ENCODE data around the gene TRAPPC12. TPM values are rescaled to one million over a fixed set of nuclear protein-coding genes. Genes with fewer than 3 reads are reported as not detected.

Gene TRAPPC12
- total RNA-seq, result 10 to 100 TPM; 69.5 to 73.2 TPM

DNA sequence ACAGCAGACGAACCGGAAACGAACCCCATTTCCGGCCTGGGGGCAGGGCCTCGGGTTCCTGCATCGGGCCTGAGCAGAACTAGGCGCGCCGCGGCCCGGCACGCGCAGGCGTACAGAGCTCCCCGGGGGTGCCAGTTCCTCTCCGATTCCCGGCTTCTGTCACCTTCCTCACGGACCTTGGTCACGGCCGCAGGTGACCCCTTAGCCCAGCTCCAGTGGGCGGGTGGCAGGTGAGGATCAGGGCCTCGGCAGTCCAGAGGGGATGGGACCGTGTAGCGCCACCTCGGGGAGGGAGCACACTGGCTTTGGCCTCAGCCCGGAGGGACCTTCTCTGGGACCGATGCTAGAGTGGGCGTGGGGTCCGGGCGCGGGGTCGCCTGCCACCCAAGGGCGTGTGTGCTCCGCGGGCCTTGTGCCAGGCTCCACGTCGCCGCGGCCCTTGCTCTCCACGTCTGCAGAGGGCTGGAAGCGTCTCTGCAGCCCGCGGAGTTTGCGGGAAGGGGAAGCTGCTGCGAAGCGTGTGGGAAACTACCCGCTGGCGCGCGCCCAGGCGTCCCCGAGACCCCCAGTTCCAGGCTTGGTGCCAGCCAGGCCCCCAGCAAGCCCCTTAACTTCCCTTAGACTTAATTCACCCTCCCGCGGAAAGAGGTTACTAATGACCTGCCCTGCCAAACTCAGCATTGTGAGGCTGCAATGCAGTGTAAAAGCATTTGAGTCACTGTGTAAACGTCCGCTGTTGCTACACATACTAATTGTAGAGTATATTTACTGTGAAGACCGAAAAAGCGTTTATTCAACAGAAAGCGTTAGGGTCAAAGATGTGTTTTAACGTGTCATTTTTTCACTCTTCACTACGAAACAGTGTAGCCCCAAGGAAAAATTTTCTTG, at the start of gene TRAPPC12:
TRAPPC12 (plus strand) TSS at position 48 of the 888 bp plus-strand sequence. CDS start 7,930 bp downstream, outside the sequence.
- Histone ChIP-seq H3K27me3 (no peaks in the 10 kb centered on the region), H3K4me1 (peaks cover 0 to 34% of the 10 kb centered on the region in 2 donors), H3K27ac (peak within 1 kb of the TSS; percentile 90 to 95), H3K36me3 (no peaks in the 10 kb centered on the region), H3K9me3 (no peaks in the 10 kb centered on the region), H3K4me3 (peak within 1 kb of the TSS; percentile 66 to 83)
- TF ChIP-seq, protein P1, sequence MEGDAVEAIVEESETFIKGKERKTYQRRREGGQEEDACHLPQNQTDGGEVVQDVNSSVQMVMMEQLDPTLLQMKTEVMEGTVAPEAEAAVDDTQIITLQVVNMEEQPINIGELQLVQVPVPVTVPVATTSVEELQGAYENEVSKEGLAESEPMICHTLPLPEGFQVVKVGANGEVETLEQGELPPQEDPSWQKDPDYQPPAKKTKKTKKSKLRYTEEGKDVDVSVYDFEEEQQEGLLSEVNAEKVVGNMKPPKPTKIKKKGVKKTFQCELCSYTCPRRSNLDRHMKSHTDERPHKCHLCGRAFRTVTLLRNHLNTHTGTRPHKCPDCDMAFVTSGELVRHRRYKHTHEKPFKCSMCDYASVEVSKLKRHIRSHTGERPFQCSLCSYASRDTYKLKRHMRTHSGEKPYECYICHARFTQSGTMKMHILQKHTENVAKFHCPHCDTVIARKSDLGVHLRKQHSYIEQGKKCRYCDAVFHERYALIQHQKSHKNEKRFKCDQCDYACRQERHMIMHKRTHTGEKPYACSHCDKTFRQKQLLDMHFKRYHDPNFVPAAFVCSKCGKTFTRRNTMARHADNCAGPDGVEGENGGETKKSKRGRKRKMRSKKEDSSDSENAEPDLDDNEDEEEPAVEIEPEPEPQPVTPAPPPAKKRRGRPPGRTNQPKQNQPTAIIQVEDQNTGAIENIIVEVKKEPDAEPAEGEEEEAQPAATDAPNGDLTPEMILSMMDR (IDR thresholded peaks at IDR 0.05), result peak; percentile 30 to 72
- peak; percentile 89 for DNase-seq (ENCODE audit: low spot score)

DNA sequence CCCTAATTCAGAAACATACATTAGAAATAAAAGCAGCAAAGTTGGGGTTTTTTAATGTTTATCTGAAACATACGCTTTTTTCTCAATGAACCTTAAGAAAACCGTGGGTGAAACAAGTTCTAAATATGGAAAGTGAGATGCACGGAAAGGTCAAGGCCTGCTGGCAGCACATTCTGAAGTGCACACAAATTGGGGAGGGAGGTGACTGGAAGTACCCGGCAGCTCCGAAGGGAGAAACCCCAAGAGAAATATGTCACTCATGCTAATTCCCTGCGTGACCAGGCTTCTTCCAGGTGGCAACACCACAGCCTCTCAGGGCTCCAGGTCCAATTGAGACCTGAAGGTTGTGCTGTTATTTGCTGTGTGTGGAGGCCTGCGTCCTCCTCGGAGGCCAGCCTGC, 47.4 kb upstream of the TRAPPC12 start:
- no peak overlapping the region for H3K27ac ChIP-seq
- H3K9me3 ChIP-seq, result no peaks in the 10 kb centered on the region
- no peak for DNase-seq (ENCODE audit: low spot score)
- H3K4me3 ChIP-seq, result no peak overlapping the region
- TF ChIP-seq, protein P1 (IDR thresholded peaks at IDR 0.05), result no peak
- no peaks in the 10 kb centered on the region for H3K36me3 ChIP-seq
- H3K4me1 ChIP-seq, result no peaks in the 10 kb centered on the region
- H3K27me3 ChIP-seq, result no peaks in the 10 kb centered on the region

DNA sequence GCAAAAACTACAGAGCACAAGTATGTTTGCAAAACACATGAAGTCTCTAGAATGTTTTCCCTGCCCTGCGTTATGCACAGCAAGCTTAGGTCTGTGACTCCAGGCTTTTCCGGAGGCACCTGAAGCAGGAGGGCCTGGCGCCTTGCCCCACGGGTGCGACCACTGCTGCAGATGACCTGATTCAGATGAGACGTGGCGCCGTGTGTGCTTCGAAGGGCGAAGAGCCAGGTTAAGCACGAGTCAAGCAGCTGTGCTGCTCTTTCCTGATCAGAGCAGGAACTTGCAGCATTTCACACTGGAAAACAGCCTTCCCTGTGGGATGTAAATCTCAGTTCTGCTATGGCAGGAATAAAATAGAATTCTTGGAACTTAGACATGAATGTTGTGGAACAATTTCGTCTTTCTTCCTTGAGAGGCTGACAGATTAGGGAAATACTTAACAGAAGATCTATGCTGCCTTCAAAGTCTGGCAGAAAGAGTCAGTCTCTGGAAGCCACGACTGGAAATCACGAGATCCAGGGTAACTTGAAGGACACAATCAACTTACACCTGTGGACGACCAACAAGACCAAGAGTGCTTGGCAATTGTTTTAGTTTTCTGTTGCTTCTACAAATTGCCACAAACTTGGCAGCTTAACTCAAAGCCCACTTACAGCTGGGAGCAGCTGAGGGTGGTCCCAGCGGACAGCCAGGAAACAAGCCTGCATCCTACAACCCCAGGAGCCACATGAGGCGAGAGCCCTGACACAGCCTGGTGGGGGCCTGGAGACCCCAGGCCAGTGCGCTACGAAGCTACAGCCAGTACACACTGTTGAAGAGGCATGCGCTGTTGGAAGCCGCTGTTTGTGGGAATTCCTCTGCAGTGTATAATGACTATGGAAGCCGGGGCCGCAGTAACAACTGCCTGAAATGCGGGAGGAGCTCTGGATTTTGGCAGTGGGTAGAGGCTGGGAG, 44.8 kb upstream of the TRAPPC12 start:
- no peak for DNase-seq (ENCODE audit: low spot score)
- Histone ChIP-seq H3K27ac (no peak overlapping the region), H3K36me3 (no peaks in the 10 kb centered on the region), H3K27me3 (no peaks in the 10 kb centered on the region), H3K4me3 (no peak overlapping the region), H3K4me1 (no peaks in the 10 kb centered on the region), H3K9me3 (no peaks in the 10 kb centered on the region)
- TF ChIP-seq, protein P1 (IDR thresholded peaks at IDR 0.05), result no peak

DNA sequence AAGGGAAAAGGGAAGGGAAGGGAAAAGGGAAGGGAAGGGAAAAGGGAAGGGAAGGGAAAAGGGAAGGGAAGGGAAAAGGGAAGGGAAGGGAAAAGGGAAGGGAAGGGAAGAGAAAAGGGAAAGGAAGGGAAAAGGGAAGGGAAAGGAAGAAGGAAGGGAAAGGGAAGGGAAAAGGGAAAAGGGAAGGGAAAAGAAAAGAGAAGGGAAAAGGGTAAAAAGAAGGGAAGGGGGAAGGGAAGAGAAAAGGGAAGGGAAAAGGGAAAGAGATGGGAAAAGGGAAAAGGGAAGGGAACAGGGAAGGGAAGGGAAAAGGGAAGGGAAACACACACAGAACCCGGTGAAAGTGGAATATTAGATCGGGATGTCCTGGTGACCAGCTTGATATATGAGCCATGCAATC, 42.6 kb upstream of the TRAPPC12 start:
- TF ChIP-seq, protein P1 (IDR thresholded peaks at IDR 0.05), result no peak
- Histone ChIP-seq H3K4me3 (no peak overlapping the region), H3K27ac (no peak overlapping the region), H3K27me3 (no peaks in the 10 kb centered on the region), H3K4me1 (no peaks in the 10 kb centered on the region), H3K36me3 (no peaks in the 10 kb centered on the region), H3K9me3 (no peaks in the 10 kb centered on the region)
- DNase-seq (ENCODE audit: low spot score), result no peak

DNA sequence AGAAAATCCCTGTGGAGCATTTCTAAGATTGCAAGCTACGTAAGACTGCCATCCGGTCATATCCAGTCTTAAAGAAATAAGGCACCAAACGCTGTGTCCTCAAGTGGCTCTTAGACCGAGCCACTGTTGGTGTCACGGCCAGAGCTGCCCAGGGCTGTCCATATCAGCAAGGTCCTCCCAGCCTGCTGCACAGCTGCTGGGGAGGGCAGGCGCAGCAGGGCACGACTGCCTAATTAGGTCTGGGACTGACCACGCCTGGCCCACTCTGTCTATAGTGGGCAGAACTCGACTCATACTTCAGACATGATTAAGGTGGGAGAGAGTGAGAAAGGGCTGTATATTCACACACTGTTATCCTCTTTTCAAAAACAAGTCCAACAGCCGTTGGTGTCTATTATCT, 41.2 kb upstream of the TRAPPC12 start:
- TF ChIP-seq, protein P1 (IDR thresholded peaks at IDR 0.05), result no peak
- H3K4me3 ChIP-seq, result no peak overlapping the region
- no peak overlapping the region for H3K27ac ChIP-seq
- no peaks in the 10 kb centered on the region for H3K4me1 ChIP-seq
- no peaks in the 10 kb centered on the region for H3K36me3 ChIP-seq
- no peaks in the 10 kb centered on the region for H3K27me3 ChIP-seq
- H3K9me3 ChIP-seq, result no peaks in the 10 kb centered on the region
- DNase-seq (ENCODE audit: low spot score), result no peak
